Stimulated activated CD8-positive, alpha-beta memory T cell treated with anti-CD3 and anti-CD28 coated beads, Interleukin-7, amount 100 ng/mL, for 1 hour (primary cell): ENCODE measurements around the gene ZDHHC7.
"Not testable (repeated sequence)": the region's sequence is repeated elsewhere in the genome, so short reads cannot be mapped to it uniquely, and the experiment has no call there.

Experiments used
- DNase-seq, 2 donors: peaks; one replicate each; pipeline ENCODE4 v3.0.0-alpha.2; 2020; ENCODE audit warnings: low read depth in 2 of 2

Gene ZDHHC7

GRCh38 chr16:85010931-85011845 is at the start of gene ZDHHC7:
Gene ZDHHC7, minus strand, starts transcription at chr16:85011535. Its CDS starts 20,917 bp downstream, at chr16:84990618.
- peak; percentile 74 to 76 for DNase-seq

GRCh38 chr16:85058909-85059308 is 47.6 kb upstream of the ZDHHC7 start:
- DNase-seq = no peak

- no peak for DNase-seq
These were observed 46.6 kb upstream of the ZDHHC7 start for GRCh38 chr16:85057948-85058347.

- no peak for DNase-seq
These were observed 46.0 kb upstream of the ZDHHC7 start for GRCh38 chr16:85057212-85057889.

- DNase-seq = no peak
These were observed 44.9 kb upstream of the ZDHHC7 start for GRCh38 chr16:85056211-85056748.

GRCh38 chr16:85055493-85056210 is 44.3 kb upstream of the ZDHHC7 start:
- peak; percentile 39 to 45 for DNase-seq

GRCh38 chr16:85054948-85055492 is 43.7 kb upstream of the ZDHHC7 start:
- no peak for DNase-seq

GRCh38 chr16:85054321-85054720 is 43.0 kb upstream of the ZDHHC7 start:
- not testable (repeated sequence) for DNase-seq

GRCh38 chr16:85052536-85052935 is 41.2 kb upstream of the ZDHHC7 start:
- DNase-seq = no peak

GRCh38 chr16:85051683-85052082 is 40.3 kb upstream of the ZDHHC7 start:
- DNase-seq = no peak

- DNase-seq = no peak
These were observed 39.8 kb upstream of the ZDHHC7 start for GRCh38 chr16:85051067-85051581.

- no peak for DNase-seq
These were observed 38.5 kb upstream of the ZDHHC7 start for GRCh38 chr16:85049706-85050305.

- no peak for DNase-seq
These were observed 37.7 kb upstream of the ZDHHC7 start for GRCh38 chr16:85048921-85049562.

- DNase-seq = no peak
These were observed 36.6 kb upstream of the ZDHHC7 start for GRCh38 chr16:85047867-85048455.

- no peak for DNase-seq
These were observed 35.9 kb upstream of the ZDHHC7 start for GRCh38 chr16:85046931-85047866.

- no peak for DNase-seq
These were observed 35.2 kb upstream of the ZDHHC7 start for GRCh38 chr16:85046472-85046916.

- no peak for DNase-seq
These were observed 34.5 kb upstream of the ZDHHC7 start for GRCh38 chr16:85045641-85046471.

GRCh38 chr16:85045077-85045476 is 33.7 kb upstream of the ZDHHC7 start:
- DNase-seq = no peak
